GM21825 (cell line): ENCODE measurements around the gene TP53BP2.
A peak's percentile ranks its signal among the peaks of the same experiment; 100 is the strongest.
"Not testable (repeated sequence)": the region's sequence is repeated elsewhere in the genome, so short reads cannot be mapped to it uniquely, and the experiment has no call there.

Experiments used
- ATAC-seq: cut with Tn5 transposase; IDR thresholded peaks from one replicate; pipeline ENCODE4 v1.9.1; 2021; ENCODE audit warnings: mild to moderate bottlenecking, moderate library complexity; ENCODE audit not compliant: unreplicated experiment

Gene TP53BP2

GRCh38 chr1:223856386-223856785, 10.6 kb upstream of the TP53BP2 start:
- ATAC-seq = no peak

GRCh38 chr1:223853748-223854147, 8.0 kb upstream of the TP53BP2 start:
- ATAC-seq = no peak

GRCh38 chr1:223853275-223853674, 7.5 kb upstream of the TP53BP2 start:
- no peak for ATAC-seq

- ATAC-seq = no peak
Observed at GRCh38 chr1:223852337-223852736, 6.6 kb upstream of the TP53BP2 start.

- no peak for ATAC-seq
Observed at GRCh38 chr1:223849352-223850254, 3.9 kb upstream of the TP53BP2 start.

GRCh38 chr1:223848536-223848935, 2.8 kb upstream of the TP53BP2 start:
- ATAC-seq = no peak

GRCh38 chr1:223847781-223848345, 2.1 kb upstream of the TP53BP2 start:
- no peak for ATAC-seq

GRCh38 chr1:223845037-223845809, 524 bp downstream of the TP53BP2 start:
- ATAC-seq = peak; percentile 23

- no peak for ATAC-seq
Observed at GRCh38 chr1:223844787-223845036, 1.0 kb downstream of the TP53BP2 start.

GRCh38 chr1:223843934-223844786, 1.6 kb downstream of the TP53BP2 start:
- no peak for ATAC-seq

GRCh38 chr1:223842784-223843183, 3.0 kb downstream of the TP53BP2 start:
- no peak for ATAC-seq

GRCh38 chr1:223841977-223842623, 3.6 kb downstream of the TP53BP2 start:
- ATAC-seq = not testable (repeated sequence)

- no peak for ATAC-seq
Observed at GRCh38 chr1:223840254-223840653, 5.5 kb downstream of the TP53BP2 start.

- ATAC-seq = no peak
Observed at GRCh38 chr1:223838125-223838854, 7.5 kb downstream of the TP53BP2 start.

GRCh38 chr1:223837687-223838086, 8.1 kb downstream of the TP53BP2 start:
- ATAC-seq = no peak

- no peak for ATAC-seq
Observed at GRCh38 chr1:223837206-223837605, 8.5 kb downstream of the TP53BP2 start.

GRCh38 chr1:223836586-223836985, 9.2 kb downstream of the TP53BP2 start:
- no peak for ATAC-seq

- no peak for ATAC-seq
Observed at GRCh38 chr1:223835754-223836153, 10.0 kb downstream of the TP53BP2 start.

- ATAC-seq = no peak
Observed at GRCh38 chr1:223834660-223835263, 11.0 kb downstream of the TP53BP2 start.
